Stimulated activated CD8-positive, alpha-beta memory T cell treated with anti-CD3 and anti-CD28 coated beads, Interleukin-15, amount 100 ng/mL, for 24 hours (primary cell): ENCODE measurements around the gene RANBP10.
"Not testable (repeated sequence)": the region's sequence is repeated elsewhere in the genome, so short reads cannot be mapped to it uniquely, and the experiment has no call there.

Source experiments
- DNase-seq: peaks from one replicate; pipeline ENCODE4 v3.0.0-alpha.2; 2020; ENCODE audit warnings: low read depth

RANBP10 gene

GRCh38 chr16:67779256-67780014, 26.9 kb downstream of the RANBP10 start:
- DNase-seq = no peak

GRCh38 chr16:67775273-67775672, 31.1 kb downstream of the RANBP10 start:
- DNase-seq = no peak

GRCh38 chr16:67774457-67774853, 31.9 kb downstream of the RANBP10 start:
- no peak for DNase-seq

GRCh38 chr16:67773569-67774456, 32.5 kb downstream of the RANBP10 start:
- no peak for DNase-seq

GRCh38 chr16:67773099-67773498, 33.3 kb downstream of the RANBP10 start:
- no peak for DNase-seq

GRCh38 chr16:67770346-67770991, 35.9 kb downstream of the RANBP10 start:
- no peak for DNase-seq

GRCh38 chr16:67767953-67768352, 38.4 kb downstream of the RANBP10 start:
- DNase-seq = no peak

GRCh38 chr16:67766291-67766690, 40.1 kb downstream of the RANBP10 start:
- DNase-seq = no peak

- DNase-seq = no peak
Observed at GRCh38 chr16:67764158-67764667, 42.1 kb downstream of the RANBP10 start.

GRCh38 chr16:67763066-67763465, 43.3 kb downstream of the RANBP10 start:
- DNase-seq = no peak

- DNase-seq = no peak
Observed at GRCh38 chr16:67762385-67762784, 44.0 kb downstream of the RANBP10 start.

- no peak for DNase-seq
Observed at GRCh38 chr16:67761924-67762323, 44.4 kb downstream of the RANBP10 start.

- no peak for DNase-seq
Observed at GRCh38 chr16:67760956-67761230, 45.5 kb downstream of the RANBP10 start.

GRCh38 chr16:67760206-67760955, 46.0 kb downstream of the RANBP10 start:
- no peak for DNase-seq

- DNase-seq = no peak
Observed at GRCh38 chr16:67758966-67759365, 47.4 kb downstream of the RANBP10 start.

- DNase-seq = no peak
Observed at GRCh38 chr16:67758006-67758405, 48.4 kb downstream of the RANBP10 start.

GRCh38 chr16:67752641-67753040, 53.7 kb downstream of the RANBP10 start:
- no peak for DNase-seq

GRCh38 chr16:67751331-67751730, 55.0 kb downstream of the RANBP10 start:
- not testable (repeated sequence) for DNase-seq

- DNase-seq = no peak
Observed at GRCh38 chr16:67750466-67750865, 55.9 kb downstream of the RANBP10 start.

- no peak for DNase-seq
Observed at GRCh38 chr16:67749436-67750078, 56.8 kb downstream of the RANBP10 start.

- no peak for DNase-seq
Observed at GRCh38 chr16:67748834-67749233, 57.5 kb downstream of the RANBP10 start.
